ENCODE results near the gene TXNRD3.

Gene TXNRD3

DNA sequence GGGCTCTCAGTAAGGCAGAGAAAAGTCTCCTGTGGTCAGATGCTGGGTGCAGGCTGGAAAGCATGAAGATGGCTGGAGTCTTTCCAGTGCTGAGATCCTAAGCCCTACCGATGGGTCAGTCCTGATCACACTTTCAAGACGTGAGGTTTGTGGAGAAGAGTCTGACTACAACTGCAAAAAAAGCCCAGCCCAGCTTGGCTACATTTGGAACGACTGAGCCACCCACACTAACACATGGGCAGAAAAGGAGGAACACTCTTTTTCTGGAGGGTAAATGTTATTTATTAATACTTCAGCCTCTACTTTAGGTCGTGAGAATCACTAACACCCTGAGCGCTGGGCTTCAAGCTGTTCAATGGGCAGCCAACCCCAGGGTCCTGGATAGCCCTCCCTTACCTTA is 74.2 kb downstream of the TXNRD3 start:
- no peak for DNase-seq (ENCODE audit: low spot score)
- TF ChIP-seq, protein P1, sequence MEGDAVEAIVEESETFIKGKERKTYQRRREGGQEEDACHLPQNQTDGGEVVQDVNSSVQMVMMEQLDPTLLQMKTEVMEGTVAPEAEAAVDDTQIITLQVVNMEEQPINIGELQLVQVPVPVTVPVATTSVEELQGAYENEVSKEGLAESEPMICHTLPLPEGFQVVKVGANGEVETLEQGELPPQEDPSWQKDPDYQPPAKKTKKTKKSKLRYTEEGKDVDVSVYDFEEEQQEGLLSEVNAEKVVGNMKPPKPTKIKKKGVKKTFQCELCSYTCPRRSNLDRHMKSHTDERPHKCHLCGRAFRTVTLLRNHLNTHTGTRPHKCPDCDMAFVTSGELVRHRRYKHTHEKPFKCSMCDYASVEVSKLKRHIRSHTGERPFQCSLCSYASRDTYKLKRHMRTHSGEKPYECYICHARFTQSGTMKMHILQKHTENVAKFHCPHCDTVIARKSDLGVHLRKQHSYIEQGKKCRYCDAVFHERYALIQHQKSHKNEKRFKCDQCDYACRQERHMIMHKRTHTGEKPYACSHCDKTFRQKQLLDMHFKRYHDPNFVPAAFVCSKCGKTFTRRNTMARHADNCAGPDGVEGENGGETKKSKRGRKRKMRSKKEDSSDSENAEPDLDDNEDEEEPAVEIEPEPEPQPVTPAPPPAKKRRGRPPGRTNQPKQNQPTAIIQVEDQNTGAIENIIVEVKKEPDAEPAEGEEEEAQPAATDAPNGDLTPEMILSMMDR (IDR thresholded peaks at IDR 0.05; ENCODE audit: borderline replicate concordance, control extremely low read depth, extremely low read depth, insufficient read depth, missing control alignments), result no peak
- in situ Hi-C loops (cut with MboI; ENCODE audit: low sequenced_read_pairs, unreplicated experiment), result no loop called here

DNA sequence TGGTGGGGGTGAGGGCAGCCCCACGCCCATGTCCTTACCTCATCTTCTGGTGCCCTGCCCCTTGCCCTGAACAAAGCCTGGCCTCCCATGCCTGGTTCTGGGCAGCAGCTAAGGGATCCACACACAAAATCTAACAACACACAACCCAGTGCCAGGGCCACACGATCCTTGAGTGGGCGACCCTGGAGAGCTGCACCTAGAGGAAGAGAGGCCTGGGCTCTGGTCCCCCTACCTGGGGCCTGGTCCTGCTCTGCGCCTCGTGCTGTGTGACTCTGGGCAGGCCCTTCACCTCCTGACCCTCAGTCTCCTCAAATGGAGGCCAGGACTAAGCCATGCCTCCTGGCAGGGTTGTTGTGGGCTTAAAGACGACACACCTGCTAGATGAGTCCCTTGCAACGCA is 76.2 kb downstream of the TXNRD3 start:
- TF ChIP-seq, protein P1 (IDR thresholded peaks at IDR 0.05; ENCODE audit: borderline replicate concordance, control extremely low read depth, extremely low read depth, insufficient read depth, missing control alignments), result no peak
- in situ Hi-C loops (cut with MboI; ENCODE audit: low sequenced_read_pairs, unreplicated experiment), result no loop called here
- DNase-seq (ENCODE audit: low spot score), result peak; percentile 15

DNA sequence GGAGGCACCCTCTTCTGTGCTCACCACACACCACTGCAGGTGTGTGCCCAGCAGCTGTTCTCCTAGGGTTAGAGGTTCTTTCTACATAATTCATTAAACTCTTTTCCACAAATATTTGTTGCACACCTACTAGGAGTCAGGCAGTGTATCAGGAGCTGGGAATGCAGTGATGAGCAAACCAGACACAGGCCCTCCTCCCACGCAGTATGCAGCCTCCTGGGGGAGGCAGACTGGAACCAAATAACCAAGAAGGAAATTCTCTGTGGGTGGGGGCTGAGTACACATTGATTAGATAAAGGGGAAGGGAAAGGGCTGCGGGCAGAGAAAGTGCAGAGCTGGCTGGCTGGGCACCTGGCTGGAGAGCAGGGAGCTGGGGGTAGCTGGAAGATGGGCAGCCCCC is 77.7 kb downstream of the TXNRD3 start:
- in situ Hi-C loops (cut with MboI; ENCODE audit: low sequenced_read_pairs, unreplicated experiment), result no loop called here
- no peak for DNase-seq (ENCODE audit: low spot score)
- TF ChIP-seq, protein P1 (IDR thresholded peaks at IDR 0.05; ENCODE audit: borderline replicate concordance, control extremely low read depth, extremely low read depth, insufficient read depth, missing control alignments), result no peak

DNA sequence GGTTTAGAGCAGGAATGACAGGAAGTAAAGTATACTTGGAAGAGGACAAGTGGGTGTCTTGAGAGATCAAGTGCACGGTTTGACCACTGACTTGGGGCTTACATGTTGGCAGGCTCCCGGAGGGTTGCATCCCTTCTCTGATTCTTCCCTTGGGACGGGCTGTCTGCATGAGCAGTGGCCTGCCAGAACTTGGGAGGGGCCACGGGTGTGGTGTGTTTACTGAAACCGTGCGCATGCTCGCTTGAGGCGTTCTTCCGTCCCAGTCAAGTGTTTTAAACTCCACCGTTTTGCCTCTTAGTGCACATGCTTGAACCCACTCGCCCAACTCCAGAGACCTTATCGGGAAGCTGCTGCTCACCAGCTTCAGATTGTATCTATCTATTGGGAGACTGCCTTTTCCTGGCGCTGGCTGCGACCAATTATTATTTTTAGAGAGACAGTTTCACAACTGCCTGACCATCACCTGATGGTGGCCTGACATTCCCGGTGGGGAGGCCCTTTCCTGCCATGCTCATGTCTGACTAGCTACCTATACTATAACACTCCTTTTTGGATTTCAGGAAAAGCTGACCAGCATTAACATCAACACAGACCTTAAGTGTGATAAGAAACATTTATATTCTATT is 81.3 kb downstream of the TXNRD3 start:
- no peak for DNase-seq (ENCODE audit: low spot score)
- TF ChIP-seq, protein P1 (IDR thresholded peaks at IDR 0.05; ENCODE audit: borderline replicate concordance, control extremely low read depth, extremely low read depth, insufficient read depth, missing control alignments), result no peak
- in situ Hi-C loops (cut with MboI; ENCODE audit: low sequenced_read_pairs, unreplicated experiment), result no loop called here

DNA sequence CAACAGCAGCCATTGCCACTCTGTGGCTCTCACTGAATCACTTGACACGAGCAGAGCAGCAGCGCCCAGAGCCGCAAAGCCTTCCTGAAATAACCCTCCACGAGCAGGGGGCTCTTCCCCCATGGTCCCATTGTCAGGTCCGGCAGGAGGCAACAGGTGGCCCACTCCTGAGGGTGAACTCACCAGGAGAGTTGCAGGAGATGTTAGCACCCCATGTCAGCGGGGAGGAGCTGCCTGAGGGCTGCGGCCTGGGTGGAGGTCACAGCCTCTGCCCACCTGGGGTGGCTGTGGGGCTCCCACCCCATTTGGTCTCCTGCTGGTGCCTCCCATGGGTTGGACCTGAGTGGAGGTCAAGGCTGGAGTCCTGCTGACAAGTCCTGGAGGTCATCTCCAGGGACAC is 83.8 kb downstream of the TXNRD3 start:
- DNase-seq (ENCODE audit: low spot score), result no peak
- TF ChIP-seq, protein P1 (IDR thresholded peaks at IDR 0.05; ENCODE audit: borderline replicate concordance, control extremely low read depth, extremely low read depth, insufficient read depth, missing control alignments), result no peak

DNA sequence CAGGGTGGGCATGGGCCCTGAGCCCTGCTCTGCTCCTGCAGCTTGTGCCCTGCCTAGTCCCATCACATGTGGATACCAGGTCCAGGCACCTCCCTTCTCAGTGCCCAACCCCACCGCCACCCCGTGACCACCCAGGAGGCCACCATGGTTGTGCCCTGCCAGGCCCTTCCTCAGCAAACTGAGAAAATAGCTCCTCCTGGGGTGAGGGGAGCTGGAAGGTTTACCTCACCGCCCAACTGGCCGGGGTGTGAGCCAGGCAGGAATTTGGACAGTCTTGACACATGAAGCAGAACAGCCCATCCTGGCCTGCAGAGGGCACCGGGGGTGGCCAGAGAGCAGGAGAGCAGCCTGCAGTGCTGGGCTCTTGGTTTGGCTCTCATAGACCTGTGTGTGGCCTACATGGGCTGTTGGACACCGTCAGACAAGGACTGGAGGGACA is 84.8 kb downstream of the TXNRD3 start:
- in situ Hi-C loops (cut with MboI; ENCODE audit: low sequenced_read_pairs, unreplicated experiment), result no loop called here
- TF ChIP-seq, protein P1 (IDR thresholded peaks at IDR 0.05; ENCODE audit: borderline replicate concordance, control extremely low read depth, extremely low read depth, insufficient read depth, missing control alignments), result no peak
- DNase-seq (ENCODE audit: low spot score), result peak; percentile 20

More for the DNA sequence above, 83.8 kb downstream of the TXNRD3 start:
- in situ Hi-C loops (cut with MboI; ENCODE audit: low sequenced_read_pairs, unreplicated experiment), result no loop called here

Data from GM13976 (cell line).